Aorta (tissue), 5 donors: Measurements from ENCODE around the gene PC. TPM values are rescaled to one million over a fixed set of nuclear protein-coding genes. Genes with fewer than 3 reads are reported as not detected.
"Not testable (repeated sequence)": the region's sequence is repeated elsewhere in the genome, so short reads cannot be mapped to it uniquely, and the experiment has no call there.

Experiments used
- ATAC-seq: fragments of 200-7000 bp; cut with Tn5 transposase; one replicate; pipeline ENCODE4 v1.9.1; 2022; ENCODE audit warnings: moderate library complexity; ENCODE audit not compliant: low FRiP score
- DNase-seq, 2 donors: peaks; one replicate each; pipeline ENCODE4 v3.0.0-alpha.2; 2020
- H3K27ac ChIP-seq, 2 donors: one replicate each; pipeline ENCODE4 v1.5.1; 2013; ENCODE audit warnings: low read length in 2 of 2, mild to moderate bottlenecking in 2 of 2, moderate library complexity in 2 of 2, control low read depth in 1 of 2, inconsistent platforms in 1 of 2, low read depth in 1 of 2
- H3K27me3 ChIP-seq, 2 donors: one replicate each; pipeline ENCODE4 v1.6.1; 2013; ENCODE audit warnings: control low read depth in 1 of 2, low read length in 1 of 2, mild to moderate bottlenecking in 1 of 2, moderate library complexity in 1 of 2; ENCODE audit not compliant: insufficient read depth in 2 of 2, control insufficient read depth in 1 of 2
- H3K36me3 ChIP-seq, 2 donors: one replicate each; pipeline ENCODE4 v1.6.1; 2013; ENCODE audit warnings: control low read depth in 1 of 2, low read length in 1 of 2, mild to moderate bottlenecking in 1 of 2; ENCODE audit not compliant: insufficient read depth in 2 of 2, control insufficient read depth in 1 of 2
- H3K4me1 ChIP-seq, 2 donors: one replicate each; pipeline ENCODE4 v1.6.1; 2013; ENCODE audit warnings: low read length in 2 of 2, control low read depth in 1 of 2, mild to moderate bottlenecking in 1 of 2, moderate library complexity in 1 of 2; ENCODE audit not compliant: insufficient read depth in 2 of 2, control insufficient read depth in 1 of 2
- H3K4me3 ChIP-seq, 2 donors: one replicate each; pipeline ENCODE4 v1.5.1; 2013; ENCODE audit warnings: low read length in 2 of 2, control low read depth in 1 of 2, mild to moderate bottlenecking in 1 of 2
- H3K9me3 ChIP-seq: one replicate; pipeline ENCODE4 v1.6.1; 2013; ENCODE audit warnings: mild to moderate bottlenecking, low read length; ENCODE audit not compliant: control insufficient read depth
- WGBS, 2 donors: extraction: QIAGEN DNeasy Blood & Tissue Kit; methylation state at CpG; one replicate each; pipeline ENCODE4 v1.1.7; 2013; 5-methylcytosine and 5-hydroxymethylcytosine counted together
- intact Hi-C, 2 donors: fragments of 100-400 bp; cut with DNase I; formaldehyde crosslinking; loops; one replicate each; pipeline versions ENCODE4 v1.14.2 to v1.15.0; 2022
- polyA plus RNA-seq, 2 donors: library from polyadenylated mRNA; stranded (reverse); fragments of 200-250 nt; gene quantifications; one replicate each; pipeline ENCODE4 v1.2.3, GENCODE V29; 2013
- total RNA-seq, 2 donors: library from RNA; stranded (reverse); fragmentation: NEBNext Ultra II Directional; extraction: Animal tissue kit (Norgen Biotek cat#: 25700); gene quantifications; one replicate each; pipeline ENCODE4 v1.2.1, GENCODE V29; 2021
- donor health status: healthy with polysubstance abuse.
- donor health status: Bipolar disorder and iron deficiency.
- donor health status: DM: no; HTN: no; CAD: no.
- donor health status: DM: no; HTN: no; CAD: no.
- donor health status: DM: yes; HTN: yes; CAD: no.

The PC gene
- total and polyA plus RNA-seq, 4 donors: 12.6 to 22.7 (median 14.8) TPM

- no peaks in the 10 kb centered on the region for H3K27me3 ChIP-seq
- intact Hi-C loops: no loop called here
- H3K4me1 ChIP-seq: no peaks in the 10 kb centered on the region
- no peak overlapping the region for H3K4me3 ChIP-seq
- ATAC-seq: no peak
- H3K27ac ChIP-seq: no peak overlapping the region
- DNase-seq: no peak
- 85 to 87% methylated on average over 7 of the region's 7 CpGs for WGBS, 2 donors
- no peaks in the 10 kb centered on the region for H3K9me3 ChIP-seq
- H3K36me3 ChIP-seq: no peaks in the 10 kb centered on the region
Measured at GRCh38 chr11:66999555-66999954, 41.4 kb upstream of the PC start.

GRCh38 chr11:66996609-66997273 lies 38.6 kb upstream of the PC start:
- Histone ChIP-seq H3K27ac (no peak overlapping the region), H3K27me3 (no peaks in the 10 kb centered on the region), H3K4me3 (no peak overlapping the region), H3K36me3 (no peaks in the 10 kb centered on the region), H3K4me1 (no peaks in the 10 kb centered on the region), H3K9me3 (no peaks in the 10 kb centered on the region)
- intact Hi-C loops: no loop called here
- WGBS, 2 donors: 47 to 50% methylated on average over 8 of the region's 8 CpGs
- ATAC-seq (peak; percentile 68), DNase-seq (peak in 1 of 2 donors; percentile 64)

GRCh38 chr11:66992041-66992440 lies 33.9 kb upstream of the PC start:
- Histone ChIP-seq H3K27ac (no peak overlapping the region), H3K27me3 (no peaks in the 10 kb centered on the region), H3K4me1 (no peaks in the 10 kb centered on the region), H3K9me3 (no peaks in the 10 kb centered on the region), H3K4me3 (no peak overlapping the region), H3K36me3 (no peaks in the 10 kb centered on the region)
- 74 to 78% methylated on average over 2 of the region's 2 CpGs for WGBS, 2 donors
- DNase-seq (no peak), ATAC-seq (no peak)
- intact Hi-C loops: no loop called here

GRCh38 chr11:66989360-66989759 lies 31.2 kb upstream of the PC start:
- H3K4me1 ChIP-seq, H3K4me3 ChIP-seq, DNase-seq, intact Hi-C loops, H3K27me3 ChIP-seq, ATAC-seq, H3K36me3 ChIP-seq, H3K9me3 ChIP-seq, H3K27ac ChIP-seq: not testable (repeated sequence)
- WGBS, 2 donors: 74 to 75% methylated on average over 9 of the region's 9 CpGs

GRCh38 chr11:66988741-66989140 lies 30.6 kb upstream of the PC start:
- H3K36me3 ChIP-seq, H3K27ac ChIP-seq, DNase-seq, ATAC-seq, H3K4me1 ChIP-seq, H3K4me3 ChIP-seq, intact Hi-C loops, H3K27me3 ChIP-seq, H3K9me3 ChIP-seq: not testable (repeated sequence)
- WGBS, 2 donors: 92 to 95% methylated on average over 27 to 28 of the region's 28 CpGs

GRCh38 chr11:66987924-66988637 lies 29.9 kb upstream of the PC start:
- intact Hi-C loops: no loop called here
- ATAC-seq (no peak), DNase-seq (no peak)
- Histone ChIP-seq H3K4me3 (no peak overlapping the region), H3K27ac (no peak overlapping the region), H3K27me3 (no peaks in the 10 kb centered on the region), H3K9me3 (no peaks in the 10 kb centered on the region), H3K36me3 (no peaks in the 10 kb centered on the region), H3K4me1 (no peaks in the 10 kb centered on the region)
- WGBS, 2 donors: 93% methylated on average over 13 of the region's 13 CpGs

- no peak overlapping the region for H3K27ac ChIP-seq
- H3K9me3 ChIP-seq: no peaks in the 10 kb centered on the region
- no peaks in the 10 kb centered on the region for H3K4me1 ChIP-seq
- no peak for DNase-seq
- no peaks in the 10 kb centered on the region for H3K27me3 ChIP-seq
- intact Hi-C loops: no loop called here
- 80 to 84% methylated on average over 5 to 6 of the region's 6 CpGs for WGBS, 2 donors
- no peaks in the 10 kb centered on the region for H3K36me3 ChIP-seq
- ATAC-seq: peak; percentile 5
- no peak overlapping the region for H3K4me3 ChIP-seq
Measured at GRCh38 chr11:66987158-66987620, 29.0 kb upstream of the PC start.

GRCh38 chr11:66986178-66986545 lies 28.0 kb upstream of the PC start:
- DNase-seq (no peak), ATAC-seq (no peak)
- Histone ChIP-seq H3K36me3 (no peaks in the 10 kb centered on the region), H3K27me3 (no peaks in the 10 kb centered on the region), H3K27ac (no peak overlapping the region), H3K4me3 (no peak overlapping the region), H3K4me1 (no peaks in the 10 kb centered on the region), H3K9me3 (no peaks in the 10 kb centered on the region)
- 83% methylated on average over 7 of the region's 7 CpGs for WGBS, 2 donors
- intact Hi-C loops: no loop called here
